HG03469 (cell line): ENCODE data around the gene PVALEF.

Experiments
- ATAC-seq: cut with Tn5 transposase; IDR thresholded peaks from one replicate; pipeline ENCODE4 v1.9.1; 2021; ENCODE audit warnings: mild to moderate bottlenecking, moderate library complexity, moderate number of reproducible peaks; ENCODE audit not compliant: unreplicated experiment

The PVALEF gene

DNA sequence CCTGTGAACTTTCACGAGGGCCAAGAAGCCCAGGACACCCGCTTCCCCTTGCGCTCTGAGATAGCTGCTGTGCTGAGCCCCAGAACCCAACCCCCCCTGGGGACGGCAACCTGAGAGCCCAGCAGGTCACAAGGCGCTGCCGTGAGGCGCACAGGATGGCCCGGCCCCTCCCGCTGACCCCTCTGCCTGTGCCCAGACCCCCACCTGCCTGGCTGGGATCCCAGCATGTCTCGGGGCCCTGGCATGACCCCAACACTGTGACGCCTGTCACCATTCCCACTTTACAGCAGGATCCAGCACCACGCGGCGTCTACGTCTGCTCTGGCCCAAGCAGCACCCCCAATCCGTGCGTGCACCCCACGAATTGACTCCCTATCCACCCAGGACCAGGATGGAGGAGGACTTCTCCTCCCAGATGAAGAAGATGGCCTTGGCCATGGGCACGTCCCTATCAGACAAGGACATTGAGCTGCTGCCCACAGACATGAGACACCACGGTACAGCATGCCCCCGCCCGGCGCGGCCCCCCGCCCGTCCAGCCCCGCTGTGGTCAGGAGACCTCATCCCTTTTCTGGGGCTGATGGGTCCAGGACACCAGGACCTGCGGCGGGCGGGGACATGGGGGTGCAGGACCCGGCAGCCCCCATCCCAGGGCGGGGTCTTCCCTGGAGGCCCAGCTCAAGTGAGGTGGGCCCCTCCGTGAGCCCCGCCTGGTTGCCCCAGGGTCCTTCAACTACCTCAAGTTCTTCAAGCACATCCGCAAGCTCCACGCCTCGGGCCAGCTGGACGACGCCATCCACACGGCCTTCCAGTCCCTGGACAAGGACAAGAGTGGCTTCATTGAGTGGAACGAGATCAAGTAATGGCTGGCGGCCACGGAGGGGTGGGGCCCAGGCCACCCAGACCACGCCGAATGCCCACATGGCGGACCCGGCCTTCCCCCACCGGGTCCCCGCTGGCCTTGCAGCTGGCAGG lies 15.8 kb downstream of the PVALEF start:
- no peak for ATAC-seq

DNA sequence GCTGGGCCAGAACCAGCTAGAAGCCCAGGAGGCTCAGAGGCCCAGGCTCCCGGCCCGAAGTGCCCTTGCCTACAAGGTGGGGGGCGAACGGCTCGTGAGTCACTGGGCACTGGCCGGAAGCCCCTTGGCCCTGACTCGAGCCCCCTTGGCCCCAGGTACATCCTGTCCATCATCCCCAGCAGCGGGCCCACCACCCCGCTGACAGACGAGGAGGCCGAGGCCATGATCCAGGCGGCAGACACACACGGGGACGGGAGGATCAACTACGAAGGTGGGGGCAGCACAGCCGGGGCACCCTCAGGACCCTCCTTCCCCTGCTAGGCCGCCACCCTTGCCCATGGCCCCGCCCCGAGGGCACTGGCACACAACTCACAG lies 16.5 kb downstream of the PVALEF start:
- no peak for ATAC-seq

DNA sequence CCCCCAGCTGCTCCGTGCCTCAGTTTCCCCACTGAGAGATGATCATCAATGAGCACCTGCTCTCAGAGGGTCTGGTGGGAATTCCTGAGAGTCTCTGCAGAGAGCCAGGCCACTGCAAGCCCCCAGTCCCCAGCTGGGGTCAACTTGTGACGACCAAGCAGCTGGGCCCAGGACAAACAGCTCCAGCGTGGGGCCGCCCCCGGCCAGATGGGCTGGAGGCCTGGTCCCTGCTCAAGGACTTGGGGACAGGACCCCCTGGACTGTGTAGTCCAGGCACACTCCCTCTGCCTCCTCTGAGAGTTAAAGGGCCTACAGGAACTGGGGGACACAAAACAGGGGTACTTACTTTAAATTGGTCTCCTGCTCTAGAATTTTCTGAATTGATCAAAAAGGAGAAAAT lies 17.3 kb downstream of the PVALEF start:
- no peak for ATAC-seq

DNA sequence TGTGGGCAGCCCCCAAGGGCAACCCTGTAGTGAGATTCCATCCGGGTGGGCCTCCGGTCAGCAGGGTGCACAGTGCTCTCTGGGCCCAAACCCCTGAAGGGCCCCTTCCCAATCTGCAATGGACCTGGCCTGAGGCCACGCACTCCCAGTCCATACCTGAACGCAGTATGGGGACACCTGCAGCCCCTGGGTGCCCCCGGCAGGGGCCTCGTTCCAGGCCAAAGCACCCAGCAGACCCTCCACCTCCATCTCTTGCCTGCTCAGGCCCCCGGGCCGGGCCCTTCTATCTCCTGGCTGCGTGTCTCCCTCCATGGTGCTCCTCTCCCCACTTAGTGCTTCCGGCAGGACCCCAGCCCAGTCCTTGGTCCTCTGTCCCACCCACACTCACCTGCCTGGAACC lies 18.0 kb downstream of the PVALEF start:
- ATAC-seq, result no peak

DNA sequence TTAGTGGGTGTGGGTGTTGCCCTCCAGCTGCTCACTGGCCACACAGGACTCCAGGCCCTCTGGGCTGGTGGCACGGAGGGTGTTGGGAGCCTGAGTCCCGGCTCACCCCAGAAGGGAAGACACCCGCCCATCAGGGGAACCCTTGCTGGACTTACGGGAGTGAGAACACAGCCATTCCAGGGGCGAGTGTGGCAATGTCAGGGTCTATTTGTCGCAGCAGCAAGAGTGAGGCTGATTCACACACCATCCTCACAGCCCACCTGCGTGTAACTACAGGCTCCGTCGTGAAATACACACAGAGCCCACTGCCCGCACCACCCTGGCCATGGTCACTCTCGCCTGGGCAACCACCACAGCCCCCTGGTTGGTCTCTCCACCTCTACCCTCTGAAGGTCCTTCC lies 18.5 kb downstream of the PVALEF start:
- no peak for ATAC-seq

DNA sequence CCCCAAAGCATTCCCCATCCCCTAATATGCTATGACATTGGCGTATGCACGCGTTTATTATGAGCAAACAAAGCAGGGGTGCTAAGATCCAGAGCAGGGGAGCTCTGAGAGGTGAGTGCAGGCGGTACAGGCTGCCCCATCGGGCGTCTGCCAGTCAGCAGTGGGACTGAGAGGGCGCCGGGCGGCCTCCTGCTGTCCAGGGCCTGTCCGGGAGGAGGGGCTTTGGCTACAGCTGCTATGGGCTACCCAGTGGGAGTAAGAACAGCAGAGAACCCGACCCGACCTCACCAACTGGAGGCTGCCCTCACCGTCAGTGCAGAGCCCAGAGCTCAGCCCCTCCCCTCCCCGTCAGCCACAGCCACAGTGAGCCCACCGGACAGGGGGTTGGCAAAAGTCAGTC lies 19.2 kb downstream of the PVALEF start:
- no peak for ATAC-seq

DNA sequence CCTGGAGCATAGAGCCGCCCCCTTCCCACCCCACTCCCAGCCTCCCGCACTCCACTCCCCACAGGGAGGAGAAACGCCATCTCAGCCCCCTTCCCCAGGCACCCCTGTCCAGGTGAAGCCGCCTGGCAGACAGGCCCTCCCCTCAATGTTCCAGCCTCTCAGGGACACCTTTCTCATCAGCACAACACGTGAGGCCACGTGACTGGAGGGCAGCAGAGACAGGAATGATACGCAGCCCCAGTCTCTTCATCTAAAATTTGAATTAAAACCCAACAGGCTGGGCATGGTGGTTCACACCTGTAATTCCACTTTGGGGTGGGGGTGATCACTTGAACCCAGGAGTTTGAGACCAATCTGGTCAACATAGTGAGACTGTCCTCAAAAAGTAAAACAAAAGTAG lies 20.9 kb downstream of the PVALEF start:
- no peak for ATAC-seq

DNA sequence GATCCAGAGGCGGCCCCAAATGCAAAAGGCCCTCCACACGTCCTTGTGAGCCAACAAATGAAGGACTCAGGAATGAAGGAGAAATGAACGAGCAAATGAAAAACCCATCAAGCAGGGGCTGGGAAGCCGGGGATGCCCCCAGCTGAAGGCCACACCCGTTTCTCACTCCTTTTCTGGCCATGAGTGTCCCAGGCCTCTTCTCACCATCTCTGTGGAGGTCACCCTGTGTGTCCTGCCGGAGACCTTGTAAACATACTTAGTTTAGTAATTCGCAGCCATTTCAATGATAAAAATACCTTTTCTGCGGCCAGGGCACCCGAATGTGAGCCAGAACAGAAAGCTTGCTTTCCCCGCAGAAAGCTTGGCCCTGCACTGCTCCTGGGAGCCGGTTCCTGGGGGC lies 21.8 kb downstream of the PVALEF start:
- ATAC-seq, result no peak

DNA sequence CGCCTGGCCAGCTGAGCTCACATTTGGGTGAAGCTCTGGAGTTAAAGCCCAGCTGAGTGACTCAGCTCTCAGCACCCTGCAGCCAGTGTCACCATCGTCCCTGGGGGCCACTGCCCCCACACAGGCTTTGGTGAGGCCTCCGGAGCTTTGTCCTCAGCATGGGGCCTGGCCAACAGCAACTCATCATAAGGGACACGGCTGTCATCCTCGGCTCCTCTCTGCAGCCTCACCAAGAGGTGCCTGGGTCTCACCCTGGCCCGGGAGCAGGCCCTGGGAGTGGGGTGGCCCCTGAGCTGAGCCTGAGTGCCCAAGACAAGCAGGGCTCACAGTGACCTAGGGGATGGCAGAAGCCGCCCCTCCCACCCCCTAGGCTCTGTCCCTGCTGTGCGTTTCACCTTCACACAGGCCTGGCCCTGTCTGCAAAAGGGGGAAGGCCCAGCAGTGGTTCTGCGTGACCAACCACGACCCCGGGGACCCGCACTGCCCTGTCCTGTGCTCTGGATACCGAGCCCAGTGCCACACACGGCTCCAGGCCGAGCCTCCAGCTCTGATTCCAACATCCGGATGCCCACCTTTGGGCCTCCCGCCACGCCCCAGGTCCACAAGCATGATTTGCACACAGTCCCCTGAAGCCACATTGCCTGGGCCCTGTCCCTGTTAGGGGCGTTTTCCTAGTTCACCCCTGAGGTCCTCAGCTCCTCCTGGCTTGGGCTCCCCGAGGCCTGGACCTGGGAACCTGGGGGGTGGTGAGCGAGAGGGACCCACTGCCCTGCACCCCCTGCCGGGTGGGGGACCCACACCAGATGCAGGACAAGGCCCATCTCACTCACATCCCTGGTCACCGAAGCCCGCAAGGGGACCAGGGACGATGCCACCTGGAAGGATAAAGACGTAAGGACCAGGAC lies 22.5 kb downstream of the PVALEF start:
- no peak for ATAC-seq

DNA sequence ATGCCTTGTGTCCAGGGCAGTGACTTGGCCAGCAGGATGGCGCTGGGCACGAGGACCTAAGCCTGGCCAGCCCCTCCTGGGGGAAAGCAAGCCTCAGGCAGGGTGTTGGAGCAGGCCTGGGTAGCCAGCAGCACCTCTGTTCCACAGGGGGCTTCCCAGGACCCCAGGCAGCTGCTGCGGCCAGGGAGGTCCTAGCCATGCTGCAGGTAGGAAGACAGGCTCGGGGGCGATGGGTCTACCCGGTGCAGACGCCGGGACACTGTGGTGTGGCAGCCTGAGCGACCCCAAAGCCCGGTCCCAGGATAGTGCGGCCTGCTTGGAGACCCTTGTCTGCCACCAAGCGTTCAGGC lies 23.2 kb downstream of the PVALEF start:
- no peak for ATAC-seq

DNA sequence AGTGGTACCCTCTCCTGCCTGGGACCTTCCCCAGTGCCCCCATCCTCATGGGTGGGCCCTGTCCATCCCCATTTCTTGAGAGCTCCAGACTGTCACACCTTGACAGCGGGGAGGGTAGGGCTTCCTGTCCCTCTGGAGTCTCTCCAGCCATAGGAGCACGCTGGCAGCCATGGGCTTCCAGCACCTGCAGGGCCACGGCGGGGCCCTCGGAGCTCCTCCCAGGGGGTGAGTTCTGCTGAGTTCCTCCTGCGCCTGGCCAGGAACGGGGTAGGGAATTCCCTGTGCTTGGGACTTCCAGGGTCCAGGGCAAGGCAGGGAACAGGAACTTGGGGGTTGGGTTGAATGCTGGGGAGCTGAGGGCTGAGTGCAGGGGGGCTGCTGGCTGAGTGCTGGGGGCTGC lies 23.7 kb downstream of the PVALEF start:
- no peak for ATAC-seq

DNA sequence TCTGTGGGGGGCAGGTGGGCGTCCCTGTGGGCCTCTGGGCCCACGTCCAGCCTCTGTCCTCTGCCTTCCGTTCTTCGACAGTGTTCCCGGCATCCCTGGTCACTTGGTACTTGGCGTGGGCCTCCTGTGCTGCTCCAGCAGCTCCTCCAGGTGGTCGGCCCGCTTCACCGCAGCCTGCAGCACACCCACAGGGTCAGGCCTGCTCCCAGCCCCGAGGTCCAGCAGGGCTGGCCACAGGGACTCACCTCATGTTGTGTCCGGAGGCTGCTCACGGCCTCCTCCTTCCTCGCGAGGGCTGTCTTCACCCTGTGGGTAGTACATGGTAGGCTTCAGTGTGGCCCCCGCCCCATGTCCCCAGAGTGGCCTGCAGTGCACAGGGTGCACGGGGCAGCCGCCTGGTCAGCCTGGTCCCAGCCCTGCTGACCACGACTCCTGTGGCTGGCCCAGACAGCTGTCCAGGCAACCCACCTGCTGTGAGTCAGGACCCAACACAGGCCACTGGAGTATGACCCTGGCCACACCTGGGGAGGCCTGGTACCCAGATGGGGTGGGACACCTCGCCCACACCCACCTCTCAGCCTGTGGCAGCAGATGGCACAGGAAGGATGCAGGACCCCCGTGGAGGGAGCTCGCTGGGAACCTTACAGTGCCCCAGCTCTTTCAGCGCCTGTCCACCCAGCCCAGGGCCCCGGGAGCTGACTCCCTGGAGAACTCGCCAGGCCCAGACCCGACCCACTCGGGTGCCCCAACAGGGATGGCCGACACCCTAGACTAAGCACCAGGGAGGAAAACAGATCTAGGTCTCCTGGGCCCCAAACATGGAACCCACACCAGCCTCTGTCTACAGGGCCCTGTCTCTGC lies 24.6 kb downstream of the PVALEF start:
- no peak for ATAC-seq

DNA sequence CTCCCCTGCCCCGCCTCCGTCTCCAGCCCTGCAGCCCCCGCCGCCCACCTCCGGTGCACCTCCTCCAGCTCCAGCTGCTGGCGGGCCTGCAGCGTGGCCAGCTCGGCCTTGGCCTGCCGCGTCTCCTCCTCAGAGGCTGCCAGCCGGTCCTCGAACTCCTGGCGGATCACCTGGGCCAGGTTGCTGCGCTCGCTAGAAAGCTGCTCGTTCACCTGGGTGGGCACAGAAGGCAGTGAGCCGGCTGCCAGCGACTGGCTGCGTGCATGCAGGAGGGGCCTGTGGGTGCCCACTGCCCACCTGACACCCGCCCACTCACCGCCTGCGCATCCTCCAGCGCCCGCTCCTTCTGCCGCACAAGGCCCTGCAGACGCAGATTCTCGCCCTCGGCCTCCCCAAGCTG lies 25.3 kb downstream of the PVALEF start:
- no peak for ATAC-seq

DNA sequence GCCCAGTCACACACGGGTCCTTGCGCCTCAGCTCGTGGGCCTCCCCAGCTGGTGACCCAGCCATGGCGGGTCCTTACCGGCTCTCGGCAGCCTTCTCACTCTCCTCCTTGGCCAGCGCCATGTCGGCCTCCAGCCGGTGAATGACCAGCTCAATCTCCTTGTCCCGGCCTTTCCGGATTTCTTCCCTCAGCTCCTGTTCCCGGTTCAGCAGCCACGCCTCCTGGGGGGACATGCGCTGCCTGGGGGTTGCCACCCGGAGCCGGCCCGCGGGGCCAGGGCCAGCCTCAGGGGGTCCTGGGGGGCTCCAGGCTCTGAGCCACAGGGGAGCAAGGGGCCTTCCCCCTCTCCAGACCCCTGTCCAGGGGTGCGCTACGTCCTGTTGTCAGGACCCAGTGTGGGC lies 25.8 kb downstream of the PVALEF start:
- ATAC-seq, result no peak

DNA sequence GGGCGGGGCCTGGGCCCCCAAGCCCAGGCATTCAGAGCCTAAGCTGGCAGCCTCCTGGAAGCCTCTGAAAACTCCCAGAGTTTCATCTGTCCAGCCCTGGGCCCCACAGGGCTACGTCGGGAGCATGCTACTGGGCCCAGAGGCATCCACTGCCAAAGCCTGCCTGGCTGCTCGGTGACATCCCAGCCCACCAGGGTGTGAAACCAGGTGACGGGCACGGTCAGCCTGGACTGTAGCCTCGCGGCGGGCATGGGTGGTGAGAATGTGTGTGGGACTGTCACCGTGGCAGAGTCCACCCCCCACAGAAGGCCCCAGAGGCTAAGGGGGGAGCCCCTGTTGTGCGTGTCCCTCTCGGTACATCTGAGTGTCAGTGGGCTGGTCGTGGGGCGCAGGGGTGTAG lies 26.3 kb downstream of the PVALEF start:
- no peak for ATAC-seq

DNA sequence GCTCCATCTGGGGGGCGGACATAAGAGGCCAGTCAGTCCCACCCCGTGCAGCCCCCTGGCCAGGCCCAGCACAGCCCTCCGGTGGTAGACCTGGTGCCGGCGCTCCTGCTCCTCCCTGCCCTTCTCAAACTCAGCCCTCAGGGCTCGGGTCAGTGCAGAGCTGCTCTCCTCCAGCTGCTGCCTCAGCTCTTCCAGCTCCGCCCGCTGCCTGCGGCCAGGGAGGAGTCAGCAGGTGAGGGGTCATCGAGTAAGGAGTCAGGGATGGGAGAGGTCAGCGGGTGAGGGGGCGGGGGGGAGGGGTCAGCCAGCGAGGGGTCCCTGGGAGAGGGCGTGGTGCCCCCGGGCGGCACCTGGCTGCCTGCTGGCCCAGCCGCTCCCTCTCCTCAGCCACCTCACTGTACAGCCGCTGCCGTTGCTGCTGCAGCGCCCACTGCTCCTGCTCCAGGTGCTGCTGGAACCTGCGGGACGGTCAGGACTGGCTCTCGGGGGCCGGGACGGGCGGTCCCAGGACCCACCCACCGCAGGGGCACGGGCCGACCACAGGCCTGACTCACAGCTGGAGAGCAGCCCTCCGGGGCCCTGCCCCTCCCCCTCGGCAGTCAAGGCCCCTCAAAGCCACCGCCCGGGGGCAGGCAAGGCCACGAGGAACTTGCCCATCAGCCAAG lies 27.2 kb downstream of the PVALEF start:
- no peak for ATAC-seq

DNA sequence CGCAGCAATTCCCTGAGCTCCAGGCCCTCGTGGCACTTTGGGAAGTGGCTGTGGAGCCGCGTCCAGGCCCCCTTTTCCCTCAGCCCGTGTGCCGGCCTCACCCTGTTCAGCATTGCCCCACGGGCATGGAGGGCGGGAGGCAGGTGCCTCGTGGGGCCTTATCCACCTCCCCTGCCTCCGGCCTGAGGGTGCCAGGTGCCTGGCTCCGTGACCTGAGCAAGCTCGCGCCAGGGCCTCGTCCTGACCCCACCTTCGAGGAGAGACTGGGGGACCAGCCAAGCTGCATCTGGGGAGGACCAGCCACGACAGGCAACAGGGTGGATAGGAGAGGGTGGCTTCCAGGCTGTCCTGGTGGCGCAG lies 27.7 kb downstream of the PVALEF start:
- ATAC-seq, result no peak

DNA sequence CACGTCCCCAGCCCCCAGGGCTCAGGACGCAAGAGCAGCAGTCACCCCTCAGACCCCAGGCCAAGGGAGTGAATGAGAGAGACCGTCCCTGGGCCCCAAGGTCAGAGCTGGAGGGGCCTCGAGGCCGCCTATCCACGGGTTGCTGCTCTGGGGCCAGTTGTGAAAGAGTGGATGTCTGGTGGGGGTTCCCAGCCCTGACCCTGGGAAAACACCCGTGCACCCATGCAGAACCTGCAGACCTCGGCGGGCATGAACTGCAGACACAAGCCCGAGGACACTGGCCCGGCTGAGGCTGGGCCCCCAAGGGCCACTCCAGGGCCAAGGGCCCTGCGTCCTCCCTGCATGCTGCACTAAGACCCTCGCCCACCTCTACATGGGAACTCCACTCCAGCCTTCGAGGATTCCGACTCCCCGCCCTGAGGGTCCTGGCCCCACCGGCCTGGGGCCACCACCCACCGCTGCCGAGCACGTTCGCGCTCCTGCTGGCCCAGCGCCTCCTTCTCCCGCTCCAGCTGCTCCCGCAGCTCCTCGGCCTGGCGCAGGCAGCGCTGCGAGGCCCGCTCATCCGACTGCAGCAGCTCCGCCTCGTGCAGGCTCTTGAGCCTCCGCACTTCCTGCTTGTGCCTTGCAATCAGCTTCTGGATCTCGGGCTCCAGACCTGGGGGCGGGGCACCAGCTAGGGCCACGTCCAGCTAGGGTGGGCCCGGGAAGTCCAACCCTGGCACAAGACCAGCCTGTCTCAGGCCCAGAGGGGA lies 28.3 kb downstream of the PVALEF start:
- ATAC-seq, result no peak

DNA sequence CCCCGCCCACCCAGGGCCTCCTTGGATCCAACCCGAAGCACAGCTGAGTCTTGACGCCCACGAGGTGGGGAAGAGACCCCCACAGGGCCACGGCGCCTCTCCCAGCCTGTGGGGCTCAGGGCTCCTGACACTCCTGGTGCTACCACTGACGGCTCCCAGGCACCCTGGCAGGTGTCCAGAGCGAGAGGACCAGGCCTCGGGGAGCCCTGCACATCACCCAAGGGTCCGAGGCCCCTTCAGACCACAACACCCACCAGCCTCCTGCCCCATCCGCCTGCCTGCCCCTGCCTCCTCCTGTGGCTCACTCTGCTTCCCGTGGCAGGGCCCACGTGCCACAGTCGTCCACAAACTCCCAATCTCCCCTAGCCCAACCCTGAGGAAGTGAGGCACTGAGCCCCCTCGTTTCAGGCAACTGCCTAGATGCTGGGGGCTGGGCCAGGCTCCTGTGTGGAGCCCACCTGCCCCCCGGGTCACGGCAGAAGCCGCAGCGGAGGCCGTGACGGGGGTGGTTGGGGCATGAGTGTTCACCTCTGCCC lies 29.0 kb downstream of the PVALEF start:
- no peak for ATAC-seq
